Gastrocnemius medialis (tissue), 4 donors: ENCODE results near the gene HYLS1. TPM values are rescaled to one million over a fixed set of nuclear protein-coding genes. Genes with fewer than 3 reads are reported as not detected.

ENCODE experiments used
- ATAC-seq, 2 donors: fragments of 150-250 bp; one replicate each; pipeline ENCODE4 v1.9.1; 2016
- DNase-seq, 2 donors: peaks; one replicate each; pipeline ENCODE4 v3.0.0-alpha.2; 2019
- H3K27ac ChIP-seq, 4 donors: fragments of 200-600 bp; sonication (generic); 1 replicate in 1 of 4; 2 replicates in 3 of 4; pipeline ENCODE4 v1.5.1; 2016 to 2018; ENCODE audit warnings: mild to moderate bottlenecking in 2 of 4, moderate library complexity in 1 of 4
- H3K27me3 ChIP-seq, 3 donors: fragments of 200-600 bp; sonication (generic) in 2 of 3; 1 replicate in 1 of 3; 2 replicates in 2 of 3; pipeline versions ENCODE4 v1.5.1 to v1.6.0; 2016 to 2019; ENCODE audit warnings: mild to moderate bottlenecking in 1 of 3, moderate library complexity in 1 of 3
- H3K36me3 ChIP-seq, 2 donors: fragments of 200-600 bp; sonication (generic) in 1 of 2; one replicate each; pipeline ENCODE4 v1.5.1; 2017 to 2018
- H3K4me1 ChIP-seq, 2 donors: fragments of 200-600 bp; sonication (generic) in 1 of 2; one replicate each; pipeline ENCODE4 v1.5.1; 2016 to 2017; ENCODE audit warnings: mild to moderate bottlenecking in 2 of 2
- H3K4me3 ChIP-seq, 4 donors: fragments of 200-600 bp; sonication (generic) in 3 of 4; 1 replicate in 1 of 4; 2 replicates in 3 of 4; pipeline ENCODE4 v1.5.1; 2016 to 2019; ENCODE audit warnings: mild to moderate bottlenecking in 2 of 4
- H3K9me3 ChIP-seq, 3 donors: fragments of 200-600 bp; sonication (generic) in 2 of 3; 1 replicate in 1 of 3; 2 replicates in 2 of 3; pipeline ENCODE4 v1.5.1; 2016 to 2019
- POLR2A ChIP-seq, 2 donors: fragments of 450-650 bp; IDR thresholded peaks; one replicate each; pipeline ENCODE4 v1.6.1; 2017; ENCODE audit warnings: antibody characterized with exemption in 2 of 2, mild to moderate bottlenecking in 2 of 2, moderate library complexity in 2 of 2
- in situ Hi-C, 4 donors: fragments of 200-750 bp; cut with MboI; loops; one replicate each; pipeline versions ENCODE4 v1.15.0 to v1.8.0; 2017; ENCODE audit warnings: low sequenced_read_pairs in 4 of 4
- intact Hi-C: fragments of 100-400 bp; cut with DNase I; formaldehyde crosslinking; loops from one replicate; pipeline ENCODE4 v1.15.1; 2023; ENCODE audit warnings: low total_unique reads
- total RNA-seq, 4 donors: library from RNA; depleted of rRNA; stranded (reverse); fragments of >200 nt; gene quantifications; one replicate each; pipeline versions ENCODE4 v1.1.0 to v1.2.3, GENCODE V29; 2016
- TF ChIP-seq, protein P1 (sequence below), 5 experiments: fragments of 450-650 bp in 3 of 5; fragments of 200-600 bp in 2 of 5; sonication (generic) in 2 of 5; IDR thresholded peaks in 4 of 5; conservative IDR thresholded peaks in 1 of 5; 1 replicate in 4 of 5; 2 replicates in 1 of 5; pipeline ENCODE4 v1.5.1; 2016 to 2019; ENCODE audit warnings: antibody characterized with exemption in 5 of 5, mild to moderate bottlenecking in 3 of 5, moderate library complexity in 3 of 5

The HYLS1 gene
- total RNA-seq, 4 donors from 2014 or later, result 0.56 to 3.9 (median 1.9) TPM

DNA sequence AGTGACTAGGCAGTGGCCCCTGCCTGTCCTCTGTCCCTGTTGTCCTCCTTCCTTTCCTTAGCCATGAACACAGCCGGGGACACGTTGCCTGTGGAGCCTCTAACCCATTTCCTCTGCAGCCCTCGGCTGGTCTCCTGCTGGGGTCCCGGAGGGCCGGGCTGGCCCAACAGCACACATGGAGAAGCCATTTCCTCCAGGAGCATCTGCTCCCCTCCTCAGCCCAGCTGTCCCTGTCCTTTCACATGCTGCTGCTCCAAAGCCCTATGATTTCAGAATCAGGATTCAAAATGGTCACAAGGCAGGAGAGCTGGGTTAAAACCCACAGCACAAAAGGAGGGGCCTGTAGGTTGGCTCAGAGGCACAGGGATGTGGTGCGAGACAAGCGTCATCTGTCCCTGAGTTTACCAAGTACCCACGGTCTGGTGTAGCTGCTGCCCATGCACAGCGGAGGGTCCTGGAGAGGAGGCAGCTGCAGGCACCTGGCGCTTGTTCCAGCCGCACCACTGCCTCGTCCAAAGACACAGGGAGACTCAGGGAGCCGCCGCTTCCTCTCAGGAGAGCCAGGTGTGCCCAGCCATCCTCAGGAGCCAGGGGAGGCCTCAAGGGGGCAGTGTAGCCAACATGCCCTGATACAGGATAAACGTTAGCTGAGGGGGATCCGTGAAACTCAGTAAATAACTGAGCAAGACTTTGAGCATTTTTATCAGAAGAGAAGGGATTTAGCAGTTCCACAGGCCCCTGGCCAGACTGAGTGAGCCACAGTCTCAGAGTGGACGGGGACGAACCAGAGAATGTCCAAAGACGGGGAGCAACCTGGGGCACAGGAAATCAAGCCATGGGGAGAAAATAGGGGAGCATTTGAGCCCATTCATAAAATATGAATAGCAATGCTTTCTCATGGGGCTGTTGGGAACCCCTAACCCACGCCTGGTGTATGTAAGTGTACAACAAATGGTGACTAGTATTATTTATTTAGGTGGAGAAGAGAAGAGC lies 54.4 kb downstream of the HYLS1 start:
- Histone ChIP-seq H3K36me3 (no peaks in the 10 kb centered on the region), H3K4me3 (peak overlapping the region in 1 of 4 donors; percentile 10), H3K27ac (peak overlapping the region in 2 of 4 donors; percentile 26 to 54), H3K27me3 (no peaks in the 10 kb centered on the region), H3K9me3 (no peaks in the 10 kb centered on the region), H3K4me1 (peaks cover 0 to 6% of the 10 kb centered on the region in 2 donors)
- in situ Hi-C loops, result no loop called here
- TF ChIP-seq, protein P1, sequence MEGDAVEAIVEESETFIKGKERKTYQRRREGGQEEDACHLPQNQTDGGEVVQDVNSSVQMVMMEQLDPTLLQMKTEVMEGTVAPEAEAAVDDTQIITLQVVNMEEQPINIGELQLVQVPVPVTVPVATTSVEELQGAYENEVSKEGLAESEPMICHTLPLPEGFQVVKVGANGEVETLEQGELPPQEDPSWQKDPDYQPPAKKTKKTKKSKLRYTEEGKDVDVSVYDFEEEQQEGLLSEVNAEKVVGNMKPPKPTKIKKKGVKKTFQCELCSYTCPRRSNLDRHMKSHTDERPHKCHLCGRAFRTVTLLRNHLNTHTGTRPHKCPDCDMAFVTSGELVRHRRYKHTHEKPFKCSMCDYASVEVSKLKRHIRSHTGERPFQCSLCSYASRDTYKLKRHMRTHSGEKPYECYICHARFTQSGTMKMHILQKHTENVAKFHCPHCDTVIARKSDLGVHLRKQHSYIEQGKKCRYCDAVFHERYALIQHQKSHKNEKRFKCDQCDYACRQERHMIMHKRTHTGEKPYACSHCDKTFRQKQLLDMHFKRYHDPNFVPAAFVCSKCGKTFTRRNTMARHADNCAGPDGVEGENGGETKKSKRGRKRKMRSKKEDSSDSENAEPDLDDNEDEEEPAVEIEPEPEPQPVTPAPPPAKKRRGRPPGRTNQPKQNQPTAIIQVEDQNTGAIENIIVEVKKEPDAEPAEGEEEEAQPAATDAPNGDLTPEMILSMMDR (IDR thresholded peaks at IDR 0.05 in 4 of 5, conservative IDR thresholded peaks at IDR 0.05 in 1 of 5), result peak in 4 of 5 experiments; percentile 28 to 76 (median 63)
- TF ChIP-seq POLR2A (IDR thresholded peaks at IDR 0.05), result no peak
- intact Hi-C loops, result loop anchor here (1.0 kb wide), 2 partner anchors 174 to 252 kb away; no protein-coding TSS in a partner anchor
- peak; percentile 25 to 62 for ATAC-seq
- peak in 1 of 2 donors; percentile 26 for DNase-seq

- H3K9me3 ChIP-seq, result no peaks in the 10 kb centered on the region
- no peak overlapping the region for H3K4me3 ChIP-seq
- no peak for ATAC-seq
- no peaks in the 10 kb centered on the region for H3K27me3 ChIP-seq
- peaks cover 0 to 6% of the 10 kb centered on the region in 2 donors for H3K4me1 ChIP-seq
- peak overlapping the region in 1 of 4 donors; percentile 54 for H3K27ac ChIP-seq
- TF ChIP-seq, protein P1 (IDR thresholded peaks at IDR 0.05 in 4 of 5, conservative IDR thresholded peaks at IDR 0.05 in 1 of 5), result no peak
- TF ChIP-seq POLR2A (IDR thresholded peaks at IDR 0.05), result no peak
- intact Hi-C loops, result loop anchor here (1.0 kb wide), 2 partner anchors 173 to 251 kb away; no protein-coding TSS in a partner anchor
- no peaks in the 10 kb centered on the region for H3K36me3 ChIP-seq
- DNase-seq, result no peak
- in situ Hi-C loops, result no loop called here
Measured at GRCh38 chr11:125942771-125943428, 55.4 kb downstream of the HYLS1 start.

- H3K4me3 ChIP-seq, result no peak overlapping the region
- H3K4me1 ChIP-seq, result peaks cover 0 to 6% of the 10 kb centered on the region in 2 donors
- ATAC-seq (no peak), DNase-seq (no peak)
- no peaks in the 10 kb centered on the region for H3K27me3 ChIP-seq
- H3K9me3 ChIP-seq, result no peaks in the 10 kb centered on the region
- no peaks in the 10 kb centered on the region for H3K36me3 ChIP-seq
- no peak overlapping the region for H3K27ac ChIP-seq
- in situ Hi-C loops, result no loop called here
- TF ChIP-seq, protein P1 (IDR thresholded peaks at IDR 0.05 in 4 of 5, conservative IDR thresholded peaks at IDR 0.05 in 1 of 5), result no peak
- no peak for TF ChIP-seq POLR2A (IDR thresholded peaks at IDR 0.05)
- intact Hi-C loops, result no loop called here
Measured at GRCh38 chr11:125943661-125944349, 56.3 kb downstream of the HYLS1 start.

DNA sequence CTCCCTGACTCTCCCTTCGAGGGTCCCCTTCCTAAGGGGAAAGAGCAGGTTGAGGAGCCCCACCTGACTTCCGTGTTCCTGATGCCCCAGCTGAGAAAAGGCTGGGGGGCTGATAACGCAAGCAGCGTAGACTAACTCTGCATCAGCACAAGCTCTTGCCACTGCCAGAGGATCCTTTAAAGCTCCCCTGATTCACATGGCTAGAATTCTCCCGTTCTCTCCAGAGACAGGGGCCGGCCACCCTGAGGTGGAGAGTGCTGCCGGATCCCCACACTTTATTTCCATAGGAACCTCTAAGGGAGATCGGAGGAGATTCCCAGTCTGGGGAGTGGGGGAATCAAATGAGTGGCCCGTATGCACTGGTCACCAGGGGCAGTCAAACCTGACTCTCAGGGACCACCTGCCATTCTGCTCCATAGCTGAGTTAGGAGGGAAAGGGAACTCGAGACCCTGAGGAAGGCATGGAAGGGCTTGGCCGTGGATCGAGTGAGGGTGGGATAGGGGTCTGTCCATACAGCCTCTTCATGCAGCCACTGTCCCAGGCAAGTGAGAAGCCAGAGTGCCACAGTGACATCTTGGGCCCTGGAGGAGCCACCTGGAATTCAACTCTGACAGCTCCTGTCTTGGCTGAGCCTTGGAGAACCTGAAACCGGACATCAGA lies 57.0 kb downstream of the HYLS1 start:
- DNase-seq (no peak), ATAC-seq (no peak)
- in situ Hi-C loops, result no loop called here
- intact Hi-C loops, result no loop called here
- H3K36me3 ChIP-seq, result no peaks in the 10 kb centered on the region
- no peaks in the 10 kb centered on the region for H3K27me3 ChIP-seq
- H3K4me3 ChIP-seq, result no peak overlapping the region
- peaks cover 0 to 6% of the 10 kb centered on the region in 2 donors for H3K4me1 ChIP-seq
- no peaks in the 10 kb centered on the region for H3K9me3 ChIP-seq
- TF ChIP-seq, protein P1 (IDR thresholded peaks at IDR 0.05 in 4 of 5, conservative IDR thresholded peaks at IDR 0.05 in 1 of 5), result no peak
- no peak for TF ChIP-seq POLR2A (IDR thresholded peaks at IDR 0.05)
- H3K27ac ChIP-seq, result no peak overlapping the region
